Hematopoietic multipotent progenitor cell treated with erythropoietin and hydrocortisone succinate and interleukin-3 and kit ligand, for 4 days (in vitro differentiated cells): ENCODE results near the gene PHLDA2.
"Not testable (repeated sequence)": the region's sequence is repeated elsewhere in the genome, so short reads cannot be mapped to it uniquely, and the experiment has no call there.

Source experiments
- DNase-seq: peaks from one replicate; pipeline ENCODE4 v3.0.0-alpha.2; 2015

The PHLDA2 gene

GRCh38 chr11:2945031-2945756 lies 16.0 kb upstream of the PHLDA2 start:
- DNase-seq: peak; percentile 84

DNA sequence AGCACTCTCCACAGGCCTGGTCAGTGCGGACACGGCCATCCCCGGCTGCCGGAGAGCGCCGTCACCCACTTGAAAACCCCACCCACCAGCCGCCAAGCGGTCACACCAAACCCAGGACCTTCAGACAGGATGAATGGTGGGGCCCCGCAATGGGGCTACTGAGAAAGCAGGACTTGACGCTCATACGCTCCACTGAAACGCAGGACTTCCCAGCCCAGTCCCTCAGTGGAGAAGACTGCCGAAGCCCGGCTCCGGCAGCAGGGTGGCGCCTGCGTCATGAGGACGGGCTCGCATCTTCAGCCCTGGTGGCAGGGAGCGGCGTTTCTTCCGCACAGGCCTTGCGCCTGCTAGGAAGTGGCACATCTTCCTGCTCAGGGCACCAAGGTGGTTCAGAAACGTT lies 15.3 kb upstream of the PHLDA2 start:
- no peak for DNase-seq

GRCh38 chr11:2943711-2944118 lies 14.5 kb upstream of the PHLDA2 start:
- peak; percentile 32 for DNase-seq

GRCh38 chr11:2942872-2943710 lies 13.9 kb upstream of the PHLDA2 start:
- no peak for DNase-seq

- no peak for DNase-seq
Observed at GRCh38 chr11:2942447-2942846, 13.2 kb upstream of the PHLDA2 start.

- peak; percentile 28 for DNase-seq
Observed at GRCh38 chr11:2940921-2941821, 12.0 kb upstream of the PHLDA2 start.

DNA sequence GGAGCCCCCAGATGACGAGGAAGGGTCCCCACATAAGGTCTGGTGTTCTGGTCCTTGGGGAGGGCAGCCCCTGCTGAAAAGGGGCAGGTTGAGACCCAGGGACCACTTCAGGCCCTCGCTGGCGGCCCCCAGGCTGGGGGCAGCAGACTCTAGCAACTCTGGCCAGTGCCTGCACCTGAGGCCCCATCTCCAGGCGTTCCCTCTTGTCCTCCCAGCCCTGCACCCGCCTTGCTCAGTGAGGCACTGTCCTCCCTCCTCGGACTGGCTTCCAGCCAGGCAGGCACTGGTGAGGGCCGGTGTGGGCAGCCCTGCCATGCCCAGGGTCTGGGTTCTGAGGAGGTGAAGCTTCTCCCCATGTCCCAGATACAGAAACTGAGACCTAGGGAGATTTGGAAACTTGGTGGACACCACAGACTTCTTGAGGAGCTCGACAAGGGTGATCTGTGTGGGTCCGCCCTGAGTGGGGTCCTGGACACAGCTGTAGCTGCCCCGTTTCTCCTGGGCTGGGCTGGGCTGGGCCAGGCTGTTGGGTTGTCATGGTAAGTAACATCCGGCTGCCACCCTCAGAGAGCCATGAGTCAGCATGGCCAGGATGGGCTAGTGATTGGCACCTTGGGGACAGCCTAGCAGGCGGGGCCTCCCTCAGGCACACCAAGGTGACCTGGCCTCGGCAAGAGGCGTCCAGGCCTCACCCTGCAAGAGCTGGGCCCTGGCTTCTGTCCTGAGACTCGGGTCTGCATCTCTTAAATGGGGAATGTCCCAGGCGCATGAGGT lies 11.1 kb upstream of the PHLDA2 start:
- peak; percentile 89 for DNase-seq

- not testable (repeated sequence) for DNase-seq
Observed at GRCh38 chr11:2938458-2939418, 9.5 kb upstream of the PHLDA2 start.

DNA sequence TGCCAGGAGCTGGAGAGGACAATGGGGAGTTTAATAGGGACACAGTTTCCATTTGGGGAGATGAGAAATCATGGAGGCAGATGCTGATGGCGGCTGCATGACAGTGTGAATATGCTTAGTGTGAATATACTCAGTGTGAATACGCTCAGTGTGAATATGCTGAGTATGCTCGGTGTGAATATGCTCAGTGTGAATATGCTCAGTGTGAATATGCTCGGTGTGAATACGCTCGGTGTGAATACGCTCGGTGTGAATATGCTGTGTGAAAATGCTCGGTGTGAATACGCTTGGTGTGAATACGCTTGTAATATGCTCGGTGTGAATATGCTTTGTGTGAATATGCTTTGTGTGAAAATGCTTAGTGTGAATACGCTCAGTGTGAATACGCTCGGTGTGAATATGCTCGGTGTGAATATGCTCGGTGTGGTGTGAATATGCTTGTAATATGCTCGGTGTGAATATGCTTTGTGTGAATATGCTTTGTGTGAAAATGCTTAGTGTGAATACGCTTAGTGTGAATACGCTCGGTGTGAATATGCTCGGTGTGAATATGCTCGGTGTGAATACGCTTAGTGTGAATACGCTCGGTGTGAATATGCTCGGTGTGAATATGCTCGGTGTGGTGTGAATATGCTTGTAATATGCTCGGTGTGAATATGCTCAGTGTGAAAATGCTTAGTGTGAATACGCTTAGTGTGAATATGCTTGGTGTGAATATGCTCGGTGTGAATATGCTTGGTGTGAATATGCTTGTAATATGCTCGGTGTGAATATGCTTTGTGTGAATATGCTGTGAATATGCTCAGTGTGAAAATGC lies 8.6 kb upstream of the PHLDA2 start:
- DNase-seq: not testable (repeated sequence)

DNA sequence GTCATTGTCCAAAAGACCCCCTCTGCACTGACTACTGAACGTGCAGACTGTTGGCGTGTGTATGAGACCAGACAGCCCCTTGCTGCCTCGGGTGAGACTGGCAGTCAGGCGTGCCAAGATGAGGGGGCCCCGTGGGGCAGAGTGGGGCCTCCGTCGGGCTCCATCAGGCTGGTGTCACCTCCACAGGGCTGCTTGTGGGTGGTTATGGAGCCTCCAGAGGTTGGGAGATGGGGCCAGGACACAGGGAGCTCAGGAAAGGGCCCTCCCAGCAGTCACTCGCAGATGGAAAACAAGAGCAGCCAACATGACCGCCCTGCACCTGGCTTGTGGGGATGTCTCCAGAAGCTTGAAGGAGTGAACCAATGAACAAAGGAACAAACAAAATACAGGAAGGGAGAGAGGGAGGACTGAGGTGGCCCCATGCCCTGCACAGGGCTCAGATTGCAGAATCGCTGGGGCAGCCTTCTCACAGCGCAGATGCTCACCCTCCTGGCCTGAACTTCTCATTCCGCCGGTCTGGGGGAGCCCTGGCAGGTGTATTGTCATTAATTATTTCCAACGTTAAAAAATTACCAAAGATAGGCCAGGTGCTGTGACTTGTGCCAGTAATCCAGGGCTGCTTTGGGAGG lies 5.5 kb upstream of the PHLDA2 start:
- DNase-seq: no peak

DNA sequence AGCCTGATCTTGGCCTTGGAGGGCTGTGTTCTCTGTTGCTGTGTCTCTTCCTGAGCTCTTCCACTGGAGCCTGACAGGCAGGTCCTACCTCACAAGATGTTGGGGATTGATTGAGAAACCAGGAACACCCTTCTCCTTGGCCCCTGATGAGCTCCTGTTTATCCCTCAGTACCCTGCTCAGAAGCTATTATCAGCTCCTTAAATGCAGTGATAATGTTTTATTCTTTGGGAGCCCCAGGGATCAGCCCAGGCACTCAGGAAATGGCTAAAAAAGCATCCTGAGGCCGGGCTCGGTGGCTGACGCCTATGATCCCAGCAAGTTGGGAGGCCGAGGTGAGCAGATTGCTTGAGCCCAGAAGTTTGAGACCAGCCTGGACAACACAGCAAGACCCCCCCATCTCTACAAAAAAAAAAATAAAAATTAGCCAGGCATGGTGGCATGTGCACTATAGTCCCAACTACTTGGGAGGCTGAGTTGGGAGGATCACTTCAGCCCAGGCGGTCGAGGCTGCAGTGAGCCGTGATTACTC lies 4.9 kb upstream of the PHLDA2 start:
- no peak for DNase-seq

DNA sequence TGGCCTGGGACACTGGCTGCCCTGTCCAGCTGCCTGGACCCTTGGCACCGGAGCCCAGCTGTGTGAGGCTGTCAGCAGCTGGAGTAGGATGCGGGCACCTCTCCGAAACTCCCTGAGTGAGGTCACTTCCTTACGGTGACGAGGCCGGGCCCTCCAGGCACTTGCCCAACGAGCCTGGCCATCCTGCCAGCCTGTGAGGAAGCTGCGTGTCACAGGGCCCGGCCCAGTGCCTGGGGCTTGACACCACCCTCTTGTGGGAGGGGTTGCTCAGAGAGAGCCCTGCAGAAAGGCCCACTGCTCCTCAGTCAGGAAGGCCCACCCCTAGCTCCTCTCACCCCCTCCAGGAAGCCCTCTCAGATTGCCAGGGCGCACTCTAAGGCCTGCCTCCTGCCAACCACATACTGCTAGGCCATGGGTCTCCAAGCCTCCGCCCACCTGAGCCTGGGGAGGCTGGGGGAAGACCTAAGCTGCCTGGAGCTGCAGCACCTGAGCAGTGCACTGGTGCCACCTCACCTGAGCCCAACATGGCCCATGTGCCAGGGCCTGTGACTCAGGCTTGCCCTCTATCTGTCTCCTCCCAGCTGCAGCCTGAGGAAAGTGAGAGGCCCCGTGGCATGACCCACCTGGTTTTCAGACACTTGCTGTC lies 4.3 kb upstream of the PHLDA2 start:
- DNase-seq: peak; percentile 94

GRCh38 chr11:2932850-2933251 lies 3.6 kb upstream of the PHLDA2 start:
- DNase-seq: peak; percentile 25

DNA sequence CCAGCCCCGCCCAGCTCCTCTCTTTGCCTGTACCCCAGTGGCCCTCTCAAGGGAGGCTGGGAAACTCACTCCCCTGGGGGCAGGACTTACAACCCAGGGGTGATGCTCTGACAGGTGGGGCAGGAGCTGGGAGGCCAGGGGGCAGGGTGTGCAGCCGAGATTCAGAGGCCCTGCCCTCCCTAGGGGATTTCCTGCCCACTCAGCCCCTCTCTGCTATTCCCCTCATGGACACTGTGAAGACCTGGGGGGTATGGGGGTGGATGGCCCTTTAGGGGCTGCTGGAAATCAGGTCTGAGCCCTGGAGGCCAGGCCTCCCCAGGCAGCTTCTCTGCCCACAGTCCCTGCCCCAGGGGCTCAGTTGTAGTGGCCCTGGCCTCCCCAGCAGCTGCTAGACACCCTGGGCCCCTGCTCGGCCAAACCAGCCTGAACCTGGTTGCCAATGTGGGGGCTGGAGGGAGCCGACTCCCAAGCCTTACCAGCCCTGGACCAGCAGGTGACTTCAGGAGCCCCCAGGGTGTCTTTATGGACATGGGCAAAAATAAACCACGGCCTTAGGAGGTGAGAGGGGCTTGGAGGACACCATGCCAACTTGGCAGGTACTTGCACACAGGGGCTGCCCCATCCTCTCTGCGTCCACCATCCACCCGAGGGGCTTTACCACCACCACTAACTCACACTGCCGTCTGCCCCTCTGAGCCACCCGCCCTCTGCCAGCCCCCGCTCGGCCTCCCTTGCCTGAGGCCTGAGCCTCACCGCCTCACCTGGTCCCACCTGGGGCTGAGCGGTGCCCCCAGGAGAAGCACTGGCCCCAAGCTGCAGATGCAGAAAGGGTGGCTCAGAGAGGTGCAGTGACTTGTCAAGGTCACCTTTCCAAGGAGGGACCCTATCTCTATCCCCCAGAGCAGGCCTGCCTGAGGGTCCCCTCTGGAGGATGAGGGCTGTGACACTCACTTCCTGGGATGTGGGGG lies 2.8 kb upstream of the PHLDA2 start:
- no peak for DNase-seq

DNA sequence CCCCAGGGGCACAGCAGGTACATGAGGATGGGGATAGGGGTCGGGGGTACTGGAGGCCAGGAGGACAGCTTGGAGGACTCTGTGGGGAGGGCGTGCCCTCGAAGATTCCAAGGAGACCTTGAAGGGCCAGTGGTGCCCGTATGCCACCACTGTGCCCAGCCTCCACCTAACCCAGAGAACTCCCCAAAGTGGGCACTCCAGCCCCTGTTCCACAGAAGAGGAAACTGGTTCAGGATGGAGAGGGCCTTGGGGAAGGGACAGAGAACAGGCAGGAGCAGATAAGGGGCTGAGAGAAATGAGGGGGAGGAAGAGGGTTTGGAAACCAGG lies 2.2 kb upstream of the PHLDA2 start:
- DNase-seq: no peak

DNA sequence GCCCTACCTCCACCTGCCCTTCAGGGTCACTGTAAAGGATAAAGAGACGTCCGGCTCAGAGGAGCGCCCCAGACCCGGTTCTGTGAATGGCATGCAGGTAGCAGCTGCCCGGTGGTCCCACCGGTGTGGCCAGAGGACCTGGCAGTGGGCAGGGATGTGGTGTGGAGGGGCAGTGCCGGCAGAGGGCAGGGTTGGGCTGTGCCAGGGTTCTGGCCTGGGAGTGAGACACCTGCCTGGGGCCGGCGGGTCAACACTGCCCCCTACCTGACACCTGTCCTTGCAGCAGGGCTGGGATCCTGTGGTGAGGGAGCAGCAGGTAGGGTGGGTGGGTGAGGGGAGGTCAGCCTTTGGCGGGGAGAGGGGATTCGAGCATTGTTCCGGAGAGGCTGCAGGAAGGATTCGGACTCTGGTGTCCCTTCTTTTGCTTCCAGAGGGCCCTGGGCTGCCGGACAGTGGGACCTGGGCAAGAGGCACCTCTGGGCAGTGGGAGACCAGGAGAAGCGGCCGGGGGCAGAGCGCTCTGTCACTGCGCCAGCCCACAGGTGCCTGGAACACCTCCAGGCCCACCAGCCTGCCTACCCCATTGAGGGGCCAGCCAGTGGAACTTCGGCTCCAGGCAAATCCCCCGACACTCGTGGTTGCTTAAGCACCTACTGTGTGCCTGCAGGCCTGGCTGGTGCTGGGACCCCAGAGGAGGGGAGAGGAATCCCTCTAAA lies 1.6 kb upstream of the PHLDA2 start:
- DNase-seq: peak; percentile 59
